Right lobe of liver (tissue), 6 donors: Measurements from ENCODE around the gene FOXP4. TPM values are rescaled to one million over a fixed set of nuclear protein-coding genes. Genes with fewer than 3 reads are reported as not detected.

Experiments used
- ATAC-seq, 4 donors: fragments of 200-7000 bp; cut with Tn5 transposase; one replicate each; pipeline ENCODE4 v1.9.1; 2020; ENCODE audit warnings: mild to moderate bottlenecking in 4 of 4, moderate library complexity in 4 of 4
- DNase-seq, 3 donors: peaks; one replicate each; pipeline ENCODE4 v3.0.0-alpha.2; 2020
- H3K27ac ChIP-seq, 3 donors: fragments of 200-600 bp; one replicate each; pipeline ENCODE4 v1.8.0; 2022
- H3K27me3 ChIP-seq, 2 donors: fragments of 200-600 bp; one replicate each; pipeline ENCODE4 v1.8.0; 2022
- H3K36me3 ChIP-seq, 4 donors: fragments of 200-600 bp; sonication (generic) in 1 of 4; one replicate each; pipeline versions ENCODE4 v1.5.1 to v1.8.0; 2017 to 2022; ENCODE audit warnings: control low read depth in 1 of 4
- H3K4me1 ChIP-seq, 4 donors: fragments of 200-600 bp; sonication (generic) in 1 of 4; one replicate each; pipeline versions ENCODE4 v1.5.1 to v1.8.0; 2017 to 2022; ENCODE audit warnings: control low read depth in 1 of 4
- H3K4me3 ChIP-seq, 3 donors: fragments of 200-600 bp; one replicate each; pipeline ENCODE4 v1.8.0; 2022
- H3K9me3 ChIP-seq, 4 donors: fragments of 200-600 bp; sonication (generic) in 1 of 4; one replicate each; pipeline versions ENCODE4 v1.5.1 to v1.8.0; 2017 to 2022; ENCODE audit warnings: control low read depth in 1 of 4
- CTCF ChIP-seq, 4 donors: fragments of 200-600 bp in 3 of 4; fragments of 450-650 bp in 1 of 4; IDR thresholded peaks; one replicate each; pipeline versions ENCODE4 v1.5.1 to v1.8.0; 2016 to 2022; ENCODE audit warnings: antibody characterized with exemption in 4 of 4, mild to moderate bottlenecking in 2 of 4
- POLR2A ChIP-seq: fragments of 450-650 bp; IDR thresholded peaks from one replicate; pipeline ENCODE4 v1.6.1; 2017; ENCODE audit warnings: antibody characterized with exemption, mild to moderate bottlenecking
- WGBS: methylation state at CpG from one replicate; pipeline ENCODE4 v1.1.6; 2018; ENCODE audit warnings: low coverage, low lambda C conversion rate; ENCODE audit not compliant: insufficient coverage; ENCODE audit errors: missing lambda C conversion rate; 5-methylcytosine and 5-hydroxymethylcytosine counted together
- intact Hi-C, 2 donors: fragments of 100-400 bp; cut with DNase I; formaldehyde crosslinking; loops; one replicate each; pipeline versions ENCODE4 v1.11.2 to v1.14.1; 2022
- total RNA-seq, 6 experiments: library from RNA; depleted of rRNA in 2 of 6; stranded (reverse); fragments of >200 nt in 2 of 6; fragmentation: NEBNext Ultra II Directional in 3 of 6; extraction: Animal tissue kit (Norgen Biotek cat#: 25700) in 3 of 6; gene quantifications; one replicate each; pipeline versions ENCODE4 v1.1.0 to v1.2.4, GENCODE V29; 2016 to 2023
- donor health status: DM: no; HTN: yes; CAD: no.
- donor health status: DM: no; HTN: no; CAD: no.
- donor health status: DM: no; HTN: no; CAD: no.
- donor health status: DM: no; HTN: yes; CAD: no.
- donor health status: DM: no; HTN: yes; CAD: no.

Gene FOXP4
- total RNA-seq, 6 experiments from 2014 or later = 12.6 to 19.2 (median 14.9) TPM

- ATAC-seq (no peak), DNase-seq (no peak)
- peaks cover 0 to 15% (median 4%) of the 10 kb centered on the region in 4 donors for H3K4me1 ChIP-seq
- no peak overlapping the region for H3K27ac ChIP-seq
- intact Hi-C loops = no loop called here
- no peaks in the 10 kb centered on the region for H3K27me3 ChIP-seq
- H3K9me3 ChIP-seq = no peaks in the 10 kb centered on the region
- WGBS = 77% methylated on average over 3 of the region's 5 CpGs
- H3K4me3 ChIP-seq = no peak overlapping the region
- TF ChIP-seq CTCF (IDR thresholded peaks at IDR 0.05) = no peak
- TF ChIP-seq POLR2A = no peak
- H3K36me3 ChIP-seq = no peaks in the 10 kb centered on the region
Observed at GRCh38 chr6:41543087-41543486, 3.1 kb upstream of the FOXP4 start.

GRCh38 chr6:41545247-41545702 is 906 bp upstream of the FOXP4 start:
- peak overlapping the region; percentile 34 to 83 (median 81) for H3K4me3 ChIP-seq
- H3K36me3 ChIP-seq = no peaks in the 10 kb centered on the region
- TF ChIP-seq POLR2A (no peak), CTCF (IDR thresholded peaks at IDR 0.05) (no peak)
- H3K9me3 ChIP-seq = no peaks in the 10 kb centered on the region
- WGBS = 17% methylated on average over 9 of the region's 15 CpGs
- no peaks in the 10 kb centered on the region for H3K27me3 ChIP-seq
- no peak overlapping the region for H3K27ac ChIP-seq
- DNase-seq (no peak), ATAC-seq (no peak)
- peaks cover 0 to 18% (median 0%) of the 10 kb centered on the region in 4 donors for H3K4me1 ChIP-seq
- intact Hi-C loops = no loop called here

GRCh38 chr6:41546475-41546865 is 289 bp downstream of the FOXP4 start:
- TF ChIP-seq POLR2A = peak; percentile 74
- no peak for TF ChIP-seq CTCF (IDR thresholded peaks at IDR 0.05)
- H3K9me3 ChIP-seq = no peaks in the 10 kb centered on the region
- no peaks in the 10 kb centered on the region for H3K36me3 ChIP-seq
- no CpG with 5 or more reads among the region's 67 CpGs for WGBS
- peaks cover 0 to 18% (median 0%) of the 10 kb centered on the region in 4 donors for H3K4me1 ChIP-seq
- intact Hi-C loops = no loop called here
- H3K27ac ChIP-seq = peak overlapping the region in 2 of 3 donors; percentile 84 to 86
- DNase-seq (no peak), ATAC-seq (peak in 3 of 4 donors; percentile 42 to 61 (median 54))
- H3K4me3 ChIP-seq = peak overlapping the region; percentile 63 to 83 (median 81)
- H3K27me3 ChIP-seq = no peaks in the 10 kb centered on the region

GRCh38 chr6:41546866-41547798 is 951 bp downstream of the FOXP4 start:
- no peaks in the 10 kb centered on the region for H3K9me3 ChIP-seq
- peak overlapping the region in 2 of 3 donors; percentile 84 to 86 for H3K27ac ChIP-seq
- H3K27me3 ChIP-seq = no peaks in the 10 kb centered on the region
- H3K4me1 ChIP-seq = peaks cover 0 to 18% (median 0%) of the 10 kb centered on the region in 4 donors
- no peaks in the 10 kb centered on the region for H3K36me3 ChIP-seq
- ATAC-seq (peak; percentile 18 to 50 (median 41)), DNase-seq (peak; percentile 66 to 75 (median 70))
- intact Hi-C loops = no loop called here
- 0% methylated on average over 3 of the region's 82 CpGs for WGBS
- TF ChIP-seq CTCF (IDR thresholded peaks at IDR 0.05) = no peak
- TF ChIP-seq POLR2A = no peak
- peak overlapping the region; percentile 63 to 83 (median 81) for H3K4me3 ChIP-seq
